ENCODE results near the gene DOK7.

GRCh38 chr4:3443750-3444309 is 19.3 kb upstream of the DOK7 start:
- TF ChIP-seq CTCF (IDR thresholded peaks at IDR 0.05; ENCODE audit: low read length) = no peak
- no peak for TF ChIP-seq EZH2 (optimal IDR thresholded peaks at IDR 0.05; ENCODE audit: low read depth, low read length)
- no peak for TF ChIP-seq EZH2phosphoT487 (IDR thresholded peaks at IDR 0.05; ENCODE audit: low read length)

Data from MM.1S (cell line).